Measurements from ENCODE around the gene SMG6.

The SMG6 gene

GRCh38 chr17:2136241-2136640, 167.3 kb downstream of the SMG6 start:
- DNase-seq (ENCODE audit: low read depth), result no peak
- TF ChIP-seq, protein P1, sequence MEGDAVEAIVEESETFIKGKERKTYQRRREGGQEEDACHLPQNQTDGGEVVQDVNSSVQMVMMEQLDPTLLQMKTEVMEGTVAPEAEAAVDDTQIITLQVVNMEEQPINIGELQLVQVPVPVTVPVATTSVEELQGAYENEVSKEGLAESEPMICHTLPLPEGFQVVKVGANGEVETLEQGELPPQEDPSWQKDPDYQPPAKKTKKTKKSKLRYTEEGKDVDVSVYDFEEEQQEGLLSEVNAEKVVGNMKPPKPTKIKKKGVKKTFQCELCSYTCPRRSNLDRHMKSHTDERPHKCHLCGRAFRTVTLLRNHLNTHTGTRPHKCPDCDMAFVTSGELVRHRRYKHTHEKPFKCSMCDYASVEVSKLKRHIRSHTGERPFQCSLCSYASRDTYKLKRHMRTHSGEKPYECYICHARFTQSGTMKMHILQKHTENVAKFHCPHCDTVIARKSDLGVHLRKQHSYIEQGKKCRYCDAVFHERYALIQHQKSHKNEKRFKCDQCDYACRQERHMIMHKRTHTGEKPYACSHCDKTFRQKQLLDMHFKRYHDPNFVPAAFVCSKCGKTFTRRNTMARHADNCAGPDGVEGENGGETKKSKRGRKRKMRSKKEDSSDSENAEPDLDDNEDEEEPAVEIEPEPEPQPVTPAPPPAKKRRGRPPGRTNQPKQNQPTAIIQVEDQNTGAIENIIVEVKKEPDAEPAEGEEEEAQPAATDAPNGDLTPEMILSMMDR (conservative IDR thresholded peaks at IDR 0.05; ENCODE audit: low read depth, low read length), result no peak
- H3K4me3 ChIP-seq (ENCODE audit: low read length), result no peak overlapping the region

DNA sequence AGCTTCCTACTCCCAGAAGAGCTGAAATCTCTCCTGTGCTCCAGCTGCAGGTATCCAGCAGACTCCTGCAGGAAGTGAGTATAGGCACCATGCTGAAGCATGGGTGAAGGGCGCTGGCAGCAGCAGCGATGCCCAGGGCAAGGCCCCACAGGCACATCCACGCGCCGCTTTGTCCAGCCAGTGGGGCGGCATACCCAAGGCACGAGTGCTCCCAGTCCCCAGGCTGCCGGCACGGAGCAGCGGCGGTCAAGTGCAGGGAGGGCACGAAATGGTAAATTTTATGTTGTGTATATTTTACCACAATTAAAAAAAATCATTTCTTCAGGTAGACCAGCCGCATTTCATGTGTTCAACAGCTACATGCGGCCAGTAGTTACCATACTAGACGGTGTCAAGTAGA, 175.6 kb downstream of the SMG6 start:
- DNase-seq (ENCODE audit: low read depth), result no peak
- no peak overlapping the region for H3K4me3 ChIP-seq (ENCODE audit: low read length)
- TF ChIP-seq, protein P1 (conservative IDR thresholded peaks at IDR 0.05; ENCODE audit: low read depth, low read length), result no peak

DNA sequence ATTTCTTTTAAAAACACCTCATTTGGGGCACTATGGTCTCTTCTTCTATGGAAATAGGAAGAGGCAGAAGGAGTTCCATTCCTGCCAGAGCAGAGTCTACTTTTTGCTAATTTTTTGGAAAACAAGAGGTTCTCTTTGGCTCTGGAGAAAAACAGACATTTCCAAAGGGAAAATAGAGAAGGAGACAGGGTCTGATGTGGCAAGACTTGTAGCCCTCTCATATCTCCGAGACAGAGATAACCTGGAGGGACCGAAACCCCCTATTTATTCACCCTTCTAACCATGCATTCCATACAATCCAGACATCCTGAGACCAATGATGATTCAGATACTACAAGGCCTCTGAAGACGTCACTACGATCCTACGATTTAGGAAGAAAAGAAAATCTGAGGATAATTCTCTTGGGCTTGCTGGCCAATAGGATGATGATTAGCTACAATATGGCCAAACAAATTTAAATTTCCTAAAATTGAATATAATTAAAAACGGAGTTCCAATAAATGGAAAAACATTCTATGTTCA, 178.5 kb downstream of the SMG6 start:
- DNase-seq (ENCODE audit: low read depth), result no peak
- TF ChIP-seq, protein P1 (conservative IDR thresholded peaks at IDR 0.05; ENCODE audit: low read depth, low read length), result no peak
- H3K4me3 ChIP-seq (ENCODE audit: low read length), result no peak overlapping the region

DNA sequence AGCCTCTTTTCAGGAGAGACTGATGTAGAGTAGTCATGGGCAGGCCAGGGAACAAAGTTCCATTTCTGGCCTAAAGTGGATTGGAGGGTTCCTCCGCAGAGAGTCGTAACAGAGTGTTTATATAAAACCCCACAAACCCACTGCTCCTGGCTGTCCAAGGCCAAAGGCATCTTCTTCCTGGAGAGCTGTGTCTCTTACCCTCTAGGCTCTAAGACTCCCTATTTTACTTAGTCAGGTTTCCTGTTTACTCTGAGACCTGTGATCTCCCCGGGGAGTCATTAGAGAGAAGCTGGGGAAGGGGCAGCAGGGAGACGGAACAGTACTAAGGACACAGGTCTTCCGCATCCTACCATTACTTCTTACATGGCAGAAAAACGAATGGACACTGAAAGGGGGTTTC, 179.2 kb downstream of the SMG6 start:
- DNase-seq (ENCODE audit: low read depth), result no peak
- TF ChIP-seq, protein P1 (conservative IDR thresholded peaks at IDR 0.05; ENCODE audit: low read depth, low read length), result no peak
- H3K4me3 ChIP-seq (ENCODE audit: low read length), result no peak overlapping the region

- no peak for DNase-seq (ENCODE audit: low read depth)
- H3K4me3 ChIP-seq (ENCODE audit: low read length), result no peak overlapping the region
- TF ChIP-seq, protein P1 (conservative IDR thresholded peaks at IDR 0.05; ENCODE audit: low read depth, low read length), result no peak
Observed at GRCh38 chr17:2123375-2124251, 180.0 kb downstream of the SMG6 start.

DNA sequence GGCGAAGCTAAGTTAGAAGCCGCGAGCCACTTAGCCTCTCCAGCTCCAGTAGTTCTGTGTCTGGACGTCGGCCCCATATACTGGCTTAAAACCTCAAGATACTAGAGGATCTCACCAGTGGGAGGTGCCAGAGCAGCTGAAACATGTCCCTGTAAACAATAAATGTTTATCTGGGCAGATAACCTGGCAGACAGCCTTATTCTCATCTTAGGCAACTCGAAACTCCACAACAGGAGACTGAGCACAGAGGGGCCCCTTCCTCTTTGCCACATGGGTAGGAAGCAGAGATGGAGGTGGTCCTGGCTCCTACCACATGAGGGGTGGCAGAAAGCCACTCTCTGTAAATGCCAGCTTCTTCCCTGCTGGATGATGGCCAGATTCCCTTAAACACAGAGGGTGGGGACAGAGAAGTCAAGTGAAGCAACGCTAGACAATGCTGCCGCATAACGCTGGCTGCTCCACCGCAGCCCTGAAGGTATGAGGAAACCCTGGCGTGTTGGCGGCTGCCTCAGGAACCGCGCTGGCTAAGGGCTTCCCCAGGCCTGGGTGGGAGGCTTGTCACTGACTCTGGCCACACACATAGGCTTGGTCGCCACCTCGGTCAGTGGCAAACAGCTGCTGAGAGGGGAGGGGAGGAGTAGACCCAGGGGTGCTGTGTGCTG, 180.8 kb downstream of the SMG6 start:
- H3K4me3 ChIP-seq (ENCODE audit: low read length), result no peak overlapping the region
- TF ChIP-seq, protein P1 (conservative IDR thresholded peaks at IDR 0.05; ENCODE audit: low read depth, low read length), result no peak
- DNase-seq (ENCODE audit: low read depth), result no peak

Data from retinal pigment epithelial cell (primary cell).